SHP77 treated with DMSO at 0.1 percent for 48 hours (cell line): ENCODE measurements around the gene SLC12A5.

Source experiments
- DNase-seq: peaks from one replicate; lab custom pipeline; 2025; lab: John Stamatoyannopoulos, UW

The SLC12A5 gene

GRCh38 chr20:46028110-46028509 is 905 bp upstream of the SLC12A5 start:
- DNase-seq, result no peak

GRCh38 chr20:46030284-46031013 is 1.4 kb downstream of the SLC12A5 start:
- DNase-seq, result no peak

- DNase-seq, result no peak
Observed at GRCh38 chr20:46031014-46031569, 2.1 kb downstream of the SLC12A5 start.

- peak; percentile 9 for DNase-seq
Observed at GRCh38 chr20:46031701-46032254, 2.8 kb downstream of the SLC12A5 start.

GRCh38 chr20:46034039-46034438 is 5.0 kb downstream of the SLC12A5 start:
- DNase-seq, result no peak

- no peak for DNase-seq
Observed at GRCh38 chr20:46035253-46035652, 6.2 kb downstream of the SLC12A5 start.

- DNase-seq, result no peak
Observed at GRCh38 chr20:46035713-46036112, 6.7 kb downstream of the SLC12A5 start.

GRCh38 chr20:46036370-46036769 is 7.4 kb downstream of the SLC12A5 start:
- no peak for DNase-seq

- DNase-seq, result no peak
Observed at GRCh38 chr20:46037036-46037435, 8.0 kb downstream of the SLC12A5 start.

GRCh38 chr20:46040902-46041535 is 12.0 kb downstream of the SLC12A5 start:
- DNase-seq, result no peak

- DNase-seq, result no peak
Observed at GRCh38 chr20:46043556-46043955, 14.5 kb downstream of the SLC12A5 start.

- DNase-seq, result no peak
Observed at GRCh38 chr20:46044896-46045295, 15.9 kb downstream of the SLC12A5 start.

GRCh38 chr20:46046588-46047310 is 17.7 kb downstream of the SLC12A5 start:
- no peak for DNase-seq

GRCh38 chr20:46047821-46048220 is 18.8 kb downstream of the SLC12A5 start:
- no peak for DNase-seq

GRCh38 chr20:46049190-46049589 is 20.2 kb downstream of the SLC12A5 start:
- no peak for DNase-seq

- no peak for DNase-seq
Observed at GRCh38 chr20:46049815-46050214, 20.8 kb downstream of the SLC12A5 start.

GRCh38 chr20:46050444-46050843 is 21.4 kb downstream of the SLC12A5 start:
- no peak for DNase-seq

GRCh38 chr20:46050885-46051284 is 21.9 kb downstream of the SLC12A5 start:
- no peak for DNase-seq

- peak; percentile 17 for DNase-seq
Observed at GRCh38 chr20:46051556-46052308, 22.7 kb downstream of the SLC12A5 start.

GRCh38 chr20:46053416-46053815 is 24.4 kb downstream of the SLC12A5 start:
- no peak for DNase-seq

- no peak for DNase-seq
Observed at GRCh38 chr20:46054606-46055005, 25.6 kb downstream of the SLC12A5 start.

GRCh38 chr20:46055269-46055668 is 26.3 kb downstream of the SLC12A5 start:
- DNase-seq, result no peak
